Adrenal gland (tissue), 5 donors: ENCODE results near the gene ZMYND10.

Experiments used
- CTCF ChIP-seq, 6 experiments: fragments of 450-650 bp in 4 of 6; fragments of 200-600 bp in 2 of 6; sonication (generic) in 1 of 6; IDR thresholded peaks; 1 replicate in 5 of 6; 2 replicates in 1 of 6; pipeline versions ENCODE4 v1.5.1 to v1.8.0; 2016 to 2021; ENCODE audit warnings: antibody characterized with exemption in 6 of 6, mild to moderate bottlenecking in 2 of 6, moderate library complexity in 1 of 6
- POLR2A ChIP-seq, 2 donors: fragments of 450-650 bp; IDR thresholded peaks; one replicate each; pipeline ENCODE4 v1.6.1; 2017; ENCODE audit warnings: antibody characterized with exemption in 2 of 2, mild to moderate bottlenecking in 2 of 2, moderate library complexity in 1 of 2
- donor health status: DM: no; HTN: no; CAD: no.

- no peak for TF ChIP-seq CTCF (IDR thresholded peaks at IDR 0.05)
- TF ChIP-seq POLR2A (IDR thresholded peaks at IDR 0.05) = no peak
Observed at GRCh38 chr3:50341996-50342650, 3.4 kb downstream of the ZMYND10 start.
